ENCODE results near the gene SEC22A.

The SEC22A gene

GRCh38 chr3:123168605-123169004, 33.1 kb upstream of the SEC22A start:
- no peak overlapping the region for H3K4me3 ChIP-seq (ENCODE audit: low read depth, low read length)
- DNase-seq (ENCODE audit: low read depth), result no peak

GRCh38 chr3:123169492-123169929, 32.2 kb upstream of the SEC22A start:
- DNase-seq (ENCODE audit: low read depth), result no peak
- no peak overlapping the region for H3K4me3 ChIP-seq (ENCODE audit: low read depth, low read length)
- TF ChIP-seq MYC (IDR thresholded peaks at IDR 0.05; ENCODE audit: low read depth, low read length) (no peak), POLR2A (IDR thresholded peaks at IDR 0.05; ENCODE audit: extremely low read depth, insufficient read length) (no peak), MAX (IDR thresholded peaks at IDR 0.05; ENCODE audit: low read depth, low read length) (no peak), CTCF (IDR thresholded peaks at IDR 0.05; ENCODE audit: low read depth, low read length) (no peak)

More at GRCh38 chr3:123168605-123169004, 33.1 kb upstream of the SEC22A start:
- TF ChIP-seq MYC (IDR thresholded peaks at IDR 0.05; ENCODE audit: low read depth, low read length), result no peak
- no peak for TF ChIP-seq MAX (IDR thresholded peaks at IDR 0.05; ENCODE audit: low read depth, low read length)
- no peak for TF ChIP-seq POLR2A (IDR thresholded peaks at IDR 0.05; ENCODE audit: extremely low read depth, insufficient read length)
- TF ChIP-seq CTCF (IDR thresholded peaks at IDR 0.05; ENCODE audit: low read depth, low read length), result no peak

- DNase-seq (ENCODE audit: low read depth), result no peak
- no peak overlapping the region for H3K4me3 ChIP-seq (ENCODE audit: low read depth, low read length)
- TF ChIP-seq CTCF (IDR thresholded peaks at IDR 0.05; ENCODE audit: low read depth, low read length), result no peak
- no peak for TF ChIP-seq MAX (IDR thresholded peaks at IDR 0.05; ENCODE audit: low read depth, low read length)
- TF ChIP-seq MYC (IDR thresholded peaks at IDR 0.05; ENCODE audit: low read depth, low read length), result no peak
- TF ChIP-seq POLR2A (IDR thresholded peaks at IDR 0.05; ENCODE audit: extremely low read depth, insufficient read length), result no peak
These were observed 31.8 kb upstream of the SEC22A start for GRCh38 chr3:123169930-123170329.

GRCh38 chr3:123180791-123181190, 21.0 kb upstream of the SEC22A start:
- no peak for DNase-seq (ENCODE audit: low read depth)
- H3K4me3 ChIP-seq (ENCODE audit: low read depth, low read length), result no peak overlapping the region
- TF ChIP-seq MYC (IDR thresholded peaks at IDR 0.05; ENCODE audit: low read depth, low read length) (no peak), MAX (IDR thresholded peaks at IDR 0.05; ENCODE audit: low read depth, low read length) (no peak), POLR2A (IDR thresholded peaks at IDR 0.05; ENCODE audit: extremely low read depth, insufficient read length) (no peak), CTCF (IDR thresholded peaks at IDR 0.05; ENCODE audit: low read depth, low read length) (no peak)

- DNase-seq (ENCODE audit: low read depth), result no peak
- H3K4me3 ChIP-seq (ENCODE audit: low read depth, low read length), result no peak overlapping the region
- TF ChIP-seq MYC (IDR thresholded peaks at IDR 0.05; ENCODE audit: low read depth, low read length) (no peak), CTCF (IDR thresholded peaks at IDR 0.05; ENCODE audit: low read depth, low read length) (no peak), MAX (IDR thresholded peaks at IDR 0.05; ENCODE audit: low read depth, low read length) (no peak), POLR2A (IDR thresholded peaks at IDR 0.05; ENCODE audit: extremely low read depth, insufficient read length) (no peak)
These were observed 15.0 kb upstream of the SEC22A start for GRCh38 chr3:123186695-123187094.

GRCh38 chr3:123188058-123188457, 13.7 kb upstream of the SEC22A start:
- TF ChIP-seq MYC (IDR thresholded peaks at IDR 0.05; ENCODE audit: low read depth, low read length) (no peak), MAX (IDR thresholded peaks at IDR 0.05; ENCODE audit: low read depth, low read length) (no peak), POLR2A (IDR thresholded peaks at IDR 0.05; ENCODE audit: extremely low read depth, insufficient read length) (no peak), CTCF (IDR thresholded peaks at IDR 0.05; ENCODE audit: low read depth, low read length) (no peak)
- no peak overlapping the region for H3K4me3 ChIP-seq (ENCODE audit: low read depth, low read length)
- DNase-seq (ENCODE audit: low read depth), result no peak
